GM12864 (cell line): Measurements from ENCODE around the gene TMPRSS4.
A peak's percentile ranks its signal among the peaks of the same experiment; 100 is the strongest.

Experiments used
- DNase-seq: peaks from one replicate; pipeline ENCODE4 v3.0.0-alpha.2; 2011; ENCODE audit warnings: low read depth
- H3K4me3 ChIP-seq: 2 replicates; pipeline ENCODE4 v1.5.1; 2011; ENCODE audit warnings: mild to moderate bottlenecking, low read depth, low read length, control low read depth
- TF ChIP-seq, protein P1 (sequence below): IDR thresholded peaks from 2 replicates; pipeline ENCODE4 v1.5.1; 2011; ENCODE audit warnings: low read depth, mild to moderate bottlenecking, moderate library complexity, low read length, control low read depth, inconsistent platforms; ENCODE audit errors: missing control alignments

Gene TMPRSS4

DNA sequence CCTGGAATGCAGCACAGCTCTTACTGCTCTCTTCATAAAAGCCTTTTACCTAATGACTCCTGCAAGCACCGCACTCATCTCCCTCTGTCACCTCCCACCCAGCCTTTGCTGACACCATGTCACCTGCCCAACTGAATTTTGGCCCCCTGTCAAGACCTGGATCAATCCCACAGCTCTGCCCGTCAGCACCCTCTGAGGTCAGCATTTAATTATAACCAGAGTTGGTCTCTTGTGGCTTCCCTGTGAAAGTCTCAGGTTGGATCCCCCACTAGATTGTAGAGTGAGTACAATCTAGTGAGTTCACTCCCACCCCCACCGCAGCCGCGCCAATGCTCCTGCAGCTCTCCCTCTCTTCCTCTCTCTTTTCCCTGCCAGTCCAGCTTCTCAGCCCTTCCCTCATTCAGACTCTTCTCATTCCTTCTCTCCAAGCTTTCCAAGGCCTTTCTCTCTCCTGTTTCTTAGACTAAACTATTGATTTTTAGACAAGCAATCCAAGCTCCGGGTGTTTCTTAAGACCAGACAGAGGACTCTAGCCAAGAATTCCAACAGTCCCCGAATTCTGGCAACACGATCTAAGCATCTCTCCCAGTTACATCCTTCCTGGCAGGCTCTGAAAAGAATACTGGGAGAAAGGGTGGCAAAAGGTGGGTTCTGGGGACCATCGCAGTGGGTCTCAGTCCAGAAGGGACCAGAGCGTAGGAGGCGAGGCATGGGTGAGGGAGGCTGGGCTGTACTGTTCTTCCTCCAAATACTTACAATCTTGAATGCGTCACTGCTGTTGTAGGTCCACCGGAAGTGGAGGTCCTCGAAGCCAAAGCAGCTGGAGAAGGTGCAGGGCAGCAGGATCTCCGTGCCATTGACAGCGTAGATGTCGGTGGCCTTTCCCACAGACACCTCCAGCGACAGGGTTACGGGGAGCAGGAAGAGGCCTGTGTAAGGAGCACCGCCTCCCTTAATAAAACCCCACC, 67.7 kb downstream of the TMPRSS4 start:
- H3K4me3 ChIP-seq = no peak overlapping the region
- TF ChIP-seq, protein P1, sequence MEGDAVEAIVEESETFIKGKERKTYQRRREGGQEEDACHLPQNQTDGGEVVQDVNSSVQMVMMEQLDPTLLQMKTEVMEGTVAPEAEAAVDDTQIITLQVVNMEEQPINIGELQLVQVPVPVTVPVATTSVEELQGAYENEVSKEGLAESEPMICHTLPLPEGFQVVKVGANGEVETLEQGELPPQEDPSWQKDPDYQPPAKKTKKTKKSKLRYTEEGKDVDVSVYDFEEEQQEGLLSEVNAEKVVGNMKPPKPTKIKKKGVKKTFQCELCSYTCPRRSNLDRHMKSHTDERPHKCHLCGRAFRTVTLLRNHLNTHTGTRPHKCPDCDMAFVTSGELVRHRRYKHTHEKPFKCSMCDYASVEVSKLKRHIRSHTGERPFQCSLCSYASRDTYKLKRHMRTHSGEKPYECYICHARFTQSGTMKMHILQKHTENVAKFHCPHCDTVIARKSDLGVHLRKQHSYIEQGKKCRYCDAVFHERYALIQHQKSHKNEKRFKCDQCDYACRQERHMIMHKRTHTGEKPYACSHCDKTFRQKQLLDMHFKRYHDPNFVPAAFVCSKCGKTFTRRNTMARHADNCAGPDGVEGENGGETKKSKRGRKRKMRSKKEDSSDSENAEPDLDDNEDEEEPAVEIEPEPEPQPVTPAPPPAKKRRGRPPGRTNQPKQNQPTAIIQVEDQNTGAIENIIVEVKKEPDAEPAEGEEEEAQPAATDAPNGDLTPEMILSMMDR = no peak
- DNase-seq = no peak

DNA sequence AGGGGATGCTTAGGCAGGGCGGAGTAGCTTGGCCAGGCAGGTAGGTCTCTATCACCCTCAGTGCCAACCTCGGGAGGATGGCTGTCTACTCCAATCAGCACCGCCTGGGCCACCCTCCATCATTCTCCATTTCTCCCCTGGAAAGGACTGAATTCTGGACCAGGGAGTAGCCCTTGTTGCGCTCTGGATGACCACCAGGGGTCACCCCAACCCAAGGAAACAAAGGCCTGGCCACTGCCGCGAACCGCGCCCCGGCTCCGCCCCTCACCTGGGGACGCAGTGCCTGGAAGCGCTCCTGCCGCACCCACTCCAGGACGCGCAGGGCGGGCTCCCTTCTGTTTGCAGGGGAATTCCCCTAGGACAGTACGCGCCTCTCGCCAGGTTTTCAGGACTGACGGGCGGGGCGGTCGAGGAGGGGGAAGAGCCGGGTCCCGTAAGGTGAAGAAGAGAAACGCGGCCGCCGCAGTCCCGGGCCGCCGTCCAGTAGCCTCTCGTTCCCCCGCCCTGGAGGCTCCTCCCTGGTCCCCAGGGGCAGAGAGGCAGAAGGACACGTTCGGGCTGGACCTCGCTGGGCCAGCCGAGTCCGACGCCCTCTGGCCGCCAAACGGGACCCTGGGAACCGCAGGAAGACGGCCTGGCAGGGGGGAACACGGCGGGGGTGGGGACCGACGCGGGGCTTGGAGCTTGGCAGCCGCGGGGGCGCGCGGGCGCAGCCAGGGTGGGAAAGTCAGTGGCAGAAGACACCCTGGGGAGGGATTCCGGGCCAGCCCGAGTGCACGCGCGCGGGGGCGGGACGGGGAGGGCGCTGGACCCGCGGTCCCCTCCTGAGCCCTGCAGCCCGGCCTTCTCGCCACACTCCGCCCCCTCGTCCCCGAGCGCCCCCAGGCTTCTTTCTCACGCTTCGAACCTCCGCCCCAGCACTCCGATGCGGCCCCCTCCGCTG, 68.7 kb downstream of the TMPRSS4 start:
- peak; percentile 38 for DNase-seq
- TF ChIP-seq, protein P1 = peak; percentile 87
- H3K4me3 ChIP-seq = peak overlapping the region; percentile 47

DNA sequence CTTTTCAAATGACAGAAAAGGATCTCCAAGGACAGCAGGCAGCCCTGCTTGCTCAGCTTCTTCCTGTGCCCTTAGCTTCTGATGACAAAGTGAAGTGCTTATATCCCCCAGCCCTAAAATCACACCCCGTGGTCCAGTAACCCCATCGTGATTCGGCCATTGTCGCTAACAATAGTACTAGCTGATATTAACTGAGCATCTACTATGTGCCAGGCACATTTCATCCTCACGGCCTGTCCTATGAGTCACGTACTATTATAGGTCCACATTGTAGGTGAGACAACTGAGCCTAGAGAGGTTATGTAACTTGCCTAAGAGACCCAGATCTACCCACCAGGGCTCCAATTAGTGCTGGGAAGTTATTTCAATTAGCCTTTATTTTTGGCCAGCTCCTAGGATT, 69.7 kb downstream of the TMPRSS4 start:
- H3K4me3 ChIP-seq = no peak overlapping the region
- TF ChIP-seq, protein P1 = no peak

DNA sequence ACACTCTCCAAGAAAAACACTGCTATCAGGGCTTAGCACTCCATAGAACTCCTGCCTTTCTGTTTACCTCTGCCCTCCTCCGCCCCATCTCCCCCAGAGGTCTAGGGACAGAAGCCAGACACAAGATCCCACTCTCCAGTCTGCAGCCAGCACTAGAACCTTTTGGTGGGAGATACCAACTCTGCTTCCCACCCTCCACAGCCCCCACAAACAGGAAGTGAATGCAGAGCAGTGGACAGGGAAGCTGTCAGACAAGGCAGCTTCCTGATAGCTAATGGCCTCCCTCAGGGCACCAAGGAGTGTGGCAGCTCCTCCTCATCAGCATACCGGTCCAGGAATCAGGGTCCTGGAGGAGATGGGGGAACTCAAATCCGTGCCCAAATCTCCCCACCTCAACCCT, 70.6 kb downstream of the TMPRSS4 start:
- TF ChIP-seq, protein P1 = no peak
- no peak for DNase-seq
- H3K4me3 ChIP-seq = no peak overlapping the region

More for the DNA sequence above, 69.7 kb downstream of the TMPRSS4 start:
- DNase-seq = no peak

DNA sequence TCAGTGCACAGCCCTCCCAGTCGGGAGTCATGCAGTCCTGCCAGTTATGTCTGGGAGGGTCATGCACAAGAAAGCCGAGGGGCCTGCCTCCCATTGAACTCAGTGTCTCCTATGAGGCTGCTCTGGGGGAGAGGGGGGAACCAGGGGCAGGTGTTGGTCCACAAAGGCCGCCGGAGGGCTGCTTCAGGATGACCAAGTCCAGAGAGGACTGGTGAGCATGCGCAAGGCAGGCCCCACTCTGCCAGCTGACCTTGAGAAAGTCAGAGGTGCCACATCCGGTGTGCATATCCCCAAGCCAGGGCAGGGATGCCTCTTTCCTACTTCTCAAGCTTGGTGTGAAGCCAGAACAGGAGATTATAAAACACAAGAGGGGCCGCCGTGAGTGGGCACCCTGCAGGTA, 71.4 kb downstream of the TMPRSS4 start:
- H3K4me3 ChIP-seq = no peak overlapping the region
- no peak for DNase-seq

DNA sequence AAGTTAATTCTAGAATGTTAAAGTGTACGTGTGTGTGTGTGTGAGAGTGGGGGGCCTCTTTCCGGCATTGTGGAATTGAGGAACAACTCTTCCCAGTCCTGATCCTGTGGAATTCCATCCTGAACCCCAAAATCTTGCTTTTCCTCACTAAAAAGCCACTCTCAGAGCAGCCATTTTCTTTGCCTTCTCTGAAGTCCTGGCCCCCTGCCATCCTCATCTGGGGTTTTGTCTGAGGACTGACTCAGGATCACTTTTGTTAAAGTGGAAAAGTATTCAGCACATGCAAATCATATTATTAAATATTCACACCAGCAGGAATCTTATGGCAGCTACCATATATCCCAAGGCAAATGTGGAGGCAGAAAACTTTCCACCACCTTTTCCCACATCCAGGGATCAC, 72.0 kb downstream of the TMPRSS4 start:
- no peak for DNase-seq
- no peak overlapping the region for H3K4me3 ChIP-seq

More for the DNA sequence above, 71.4 kb downstream of the TMPRSS4 start:
- TF ChIP-seq, protein P1 = no peak

More for the DNA sequence above, 72.0 kb downstream of the TMPRSS4 start:
- TF ChIP-seq, protein P1 = no peak
